ENCODE results near the gene ISG15.
"Not testable (repeated sequence)": the region's sequence is repeated elsewhere in the genome, so short reads cannot be mapped to it uniquely, and the experiment has no call there.

Gene ISG15

GRCh38 chr1:975896-976683, 37.2 kb upstream of the ISG15 start:
- no peak for DNase-seq

GRCh38 chr1:976791-977190, 36.5 kb upstream of the ISG15 start:
- not testable (repeated sequence) for DNase-seq

- DNase-seq, result no peak
Measured at GRCh38 chr1:978069-978834, 35.0 kb upstream of the ISG15 start.

- no peak for DNase-seq
Measured at GRCh38 chr1:978835-979743, 34.2 kb upstream of the ISG15 start.

- no peak for DNase-seq
Measured at GRCh38 chr1:979744-980072, 33.6 kb upstream of the ISG15 start.

- DNase-seq, result no peak
Measured at GRCh38 chr1:980137-980571, 33.1 kb upstream of the ISG15 start.

- DNase-seq, result no peak
Measured at GRCh38 chr1:980602-981395, 32.5 kb upstream of the ISG15 start.

DNA sequence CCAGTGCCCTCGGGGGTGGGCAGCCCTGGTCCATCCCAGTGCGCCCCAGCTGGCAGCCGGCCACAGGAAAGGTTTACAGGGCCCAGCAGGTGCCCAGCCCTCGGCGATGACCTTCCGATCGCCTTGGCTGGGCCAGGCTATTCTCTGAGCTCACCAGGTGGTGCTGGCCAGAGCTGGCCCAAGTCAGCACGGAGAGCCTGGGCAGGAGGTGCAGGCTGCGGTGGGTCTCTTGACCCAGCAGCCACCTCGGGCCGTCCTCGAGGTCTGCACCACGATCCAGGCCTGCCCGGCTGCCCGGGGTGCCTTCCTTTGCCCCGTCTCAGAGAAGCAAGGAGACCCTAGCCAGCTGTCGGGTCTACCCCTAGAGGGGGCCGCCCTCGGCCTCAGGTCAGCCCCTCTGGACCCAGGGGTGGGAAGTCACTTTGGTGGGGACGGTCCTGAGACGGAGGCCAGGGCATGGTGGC, 31.8 kb upstream of the ISG15 start:
- no peak for DNase-seq

- DNase-seq, result no peak
Measured at GRCh38 chr1:981955-982558, 31.2 kb upstream of the ISG15 start, which contains the start of gene PERM1. PERM1 (minus strand) TSS chr1:982093; CDS start chr1:981029, 1,064 bp downstream.

GRCh38 chr1:982765-983436, 30.4 kb upstream of the ISG15 start:
- DNase-seq, result no peak

DNA sequence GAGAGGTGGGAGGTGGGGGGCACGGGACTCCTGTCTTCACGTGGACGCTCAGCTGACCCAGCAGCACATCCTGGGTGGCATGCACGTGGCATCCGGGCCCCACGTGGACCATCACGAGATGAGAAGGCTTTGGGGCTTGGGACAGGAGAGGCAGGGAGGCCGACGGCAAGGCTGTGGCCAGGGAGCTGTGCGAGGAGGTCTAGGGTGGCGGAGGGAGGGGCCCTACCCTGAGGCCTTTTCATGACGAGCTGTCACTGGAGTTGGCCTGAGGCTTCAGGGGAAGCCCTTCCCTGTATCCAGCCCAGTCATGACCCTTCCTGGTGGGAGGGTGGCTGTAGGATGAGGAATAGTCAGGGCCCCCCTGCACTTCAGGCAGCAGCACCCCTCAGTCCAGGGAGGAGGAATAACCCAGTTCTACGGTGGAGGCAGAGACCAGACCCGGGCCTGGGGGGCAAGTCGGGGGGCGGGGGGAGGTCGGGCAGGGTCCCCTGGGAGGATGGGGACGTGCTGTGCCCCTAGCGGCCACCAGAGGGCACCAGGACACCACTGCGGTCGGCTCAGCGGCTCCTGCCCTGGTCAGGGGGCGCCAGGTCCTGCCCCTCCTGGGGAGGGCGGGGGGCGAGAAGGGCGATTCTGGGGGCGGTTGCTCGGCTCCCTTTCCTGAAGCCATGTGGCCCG, 29.4 kb upstream of the ISG15 start:
- DNase-seq, result no peak

- DNase-seq, result no peak
Measured at GRCh38 chr1:984476-984814, 28.9 kb upstream of the ISG15 start.

GRCh38 chr1:985126-985525, 28.2 kb upstream of the ISG15 start:
- DNase-seq, result no peak

DNA sequence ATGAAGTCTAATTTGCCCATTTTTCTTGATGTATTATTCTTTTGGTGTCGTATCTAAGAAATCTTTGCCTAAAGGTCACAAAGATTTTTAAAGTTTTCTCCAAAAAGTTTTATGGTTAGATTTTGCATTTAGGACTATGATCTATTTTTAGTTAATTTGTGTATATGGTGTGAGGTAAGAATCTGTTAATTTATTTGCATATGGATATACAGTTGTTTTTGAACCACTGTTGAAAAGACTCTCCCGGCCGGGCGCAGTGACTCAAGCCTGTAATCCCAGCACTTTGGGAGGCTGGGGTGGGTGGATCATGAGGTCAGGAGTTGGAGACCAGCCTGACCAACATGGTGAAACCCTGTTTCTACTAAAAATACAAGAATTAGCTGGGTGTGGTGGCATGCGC, 25.2 kb upstream of the ISG15 start:
- not testable (repeated sequence) for DNase-seq

DNA sequence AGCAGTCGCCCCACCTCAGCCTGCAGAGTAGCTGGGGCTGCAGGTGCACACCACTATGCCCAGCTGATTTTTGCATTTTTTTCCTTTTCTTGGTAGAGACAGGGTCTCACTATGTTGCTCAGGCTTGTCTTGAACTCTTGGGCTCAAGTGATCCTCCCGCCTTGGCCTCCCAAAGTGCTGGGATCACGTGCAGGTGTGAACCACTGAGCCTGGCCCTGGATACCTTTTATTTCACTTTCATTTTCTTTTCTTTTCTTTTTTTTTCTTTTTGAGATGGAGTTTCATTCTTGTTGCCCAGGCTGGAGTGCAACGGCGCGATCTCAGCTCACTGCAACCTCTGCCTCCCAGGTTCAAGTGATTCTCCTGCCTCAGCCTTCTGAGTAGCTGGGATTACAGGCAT, 22.0 kb upstream of the ISG15 start:
- DNase-seq, result not testable (repeated sequence)

- no peak for DNase-seq
Measured at GRCh38 chr1:991895-992294, 21.4 kb upstream of the ISG15 start.

- no peak for DNase-seq
Measured at GRCh38 chr1:992362-992761, 20.9 kb upstream of the ISG15 start.

GRCh38 chr1:993379-993995, 19.8 kb upstream of the ISG15 start:
- no peak for DNase-seq

- DNase-seq, result not testable (repeated sequence)
Measured at GRCh38 chr1:994546-994945, 18.8 kb upstream of the ISG15 start.

All from NCI-H2029 treated with DMSO at 0.1 percent for 48 hours (cell line).